Endometrial microvascular endothelial cells (primary cell): ENCODE data around the gene ENO2. TPM values are rescaled to one million over a fixed set of nuclear protein-coding genes. Genes with fewer than 3 reads are reported as not detected.
"Not testable (repeated sequence)": the region's sequence is repeated elsewhere in the genome, so short reads cannot be mapped to it uniquely, and the experiment has no call there.

Experiments used
- in situ Hi-C: cut with HindIII; loops from 2 replicates; pipeline ENCODE4 v1.10.0; 2017; ENCODE audit warnings: low sequenced_read_pairs, low pct_unique_long_range_greater_than_20kb; ENCODE audit errors: inconsistent ontology term
- total RNA-seq: library from RNA; depleted of rRNA; stranded (reverse); fragments of >200 nt; gene quantifications from one replicate; pipeline ENCODE4 v1.2.3, GENCODE V29; 2015; ENCODE audit errors: inconsistent ontology term

Gene ENO2
- total RNA-seq, 1 donor from 2014 or later, result 9.8 TPM

GRCh38 chr12:6905414-6906040 is 8.9 kb upstream of the ENO2 start:
- in situ Hi-C loops, result no loop called here

- in situ Hi-C loops, result not testable (repeated sequence)
These were observed 6.2 kb upstream of the ENO2 start for GRCh38 chr12:6908141-6908540.

- in situ Hi-C loops, result no loop called here
These were observed 4.8 kb upstream of the ENO2 start for GRCh38 chr12:6909421-6910145.

- in situ Hi-C loops, result no loop called here
These were observed 2.0 kb upstream of the ENO2 start for GRCh38 chr12:6912164-6912935.

GRCh38 chr12:6914947-6915788 is 788 bp downstream of the ENO2 start:
- in situ Hi-C loops, result no loop called here

GRCh38 chr12:6915789-6916285 is 1.5 kb downstream of the ENO2 start:
- in situ Hi-C loops, result no loop called here

GRCh38 chr12:6916426-6917200 is 2.2 kb downstream of the ENO2 start:
- in situ Hi-C loops, result no loop called here

- in situ Hi-C loops, result no loop called here
These were observed 3.3 kb downstream of the ENO2 start for GRCh38 chr12:6917491-6918231.

- in situ Hi-C loops, result no loop called here
These were observed 5.2 kb downstream of the ENO2 start for GRCh38 chr12:6919588-6919987.

- in situ Hi-C loops, result no loop called here
These were observed 7.2 kb downstream of the ENO2 start for GRCh38 chr12:6921539-6921938.

GRCh38 chr12:6921996-6922946 is 7.9 kb downstream of the ENO2 start:
- in situ Hi-C loops, result no loop called here

- in situ Hi-C loops, result no loop called here
These were observed 8.8 kb downstream of the ENO2 start for GRCh38 chr12:6923003-6923732.

GRCh38 chr12:6923851-6924250 is 9.5 kb downstream of the ENO2 start:
- in situ Hi-C loops, result no loop called here

- in situ Hi-C loops, result no loop called here
These were observed 10.8 kb downstream of the ENO2 start for GRCh38 chr12:6925239-6925539.

GRCh38 chr12:6925540-6926279 is 11.3 kb downstream of the ENO2 start:
- in situ Hi-C loops, result no loop called here
